GM21515 (cell line): ENCODE results near the gene DACT2.
"Not testable (repeated sequence)": the region's sequence is repeated elsewhere in the genome, so short reads cannot be mapped to it uniquely, and the experiment has no call there.

Source experiments
- ATAC-seq: cut with Tn5 transposase; IDR thresholded peaks from one replicate; pipeline ENCODE4 v1.9.1; 2021; ENCODE audit not compliant: unreplicated experiment

DACT2 gene

GRCh38 chr6:168267779-168268178, 51.8 kb downstream of the DACT2 start:
- ATAC-seq, result not testable (repeated sequence)

GRCh38 chr6:168265827-168266815, 53.5 kb downstream of the DACT2 start:
- no peak for ATAC-seq

GRCh38 chr6:168265394-168265793, 54.2 kb downstream of the DACT2 start:
- ATAC-seq, result no peak

- no peak for ATAC-seq
These were observed 54.8 kb downstream of the DACT2 start for GRCh38 chr6:168264593-168265335.

- ATAC-seq, result no peak
These were observed 56.1 kb downstream of the DACT2 start for GRCh38 chr6:168263351-168263905.

GRCh38 chr6:168261234-168261633, 58.3 kb downstream of the DACT2 start:
- no peak for ATAC-seq

GRCh38 chr6:168260420-168260987, 59.1 kb downstream of the DACT2 start:
- ATAC-seq, result no peak

GRCh38 chr6:168258795-168259194, 60.8 kb downstream of the DACT2 start:
- ATAC-seq, result no peak

GRCh38 chr6:168256940-168257339, 62.6 kb downstream of the DACT2 start:
- ATAC-seq, result no peak
